OCI-LY3 (cell line): ENCODE results near the gene CACNA2D3.

ENCODE experiments used
- CTCF ChIP-seq: fragments of 200-600, 300-600 bp; sonication (generic); IDR thresholded peaks from 2 replicates; pipeline ENCODE4 v1.5.1; 2014; ENCODE audit warnings: antibody characterized with exemption, low read length, low read depth
- EZH2phosphoT487 ChIP-seq: fragments of 200-600 bp; shearing (Covaris generic); IDR thresholded peaks from 2 replicates; pipeline ENCODE4 v1.6.1; 2018; ENCODE audit warnings: antibody characterized with exemption, mixed run types, low read depth

GRCh38 chr3:54642147-54642546 lies 519.8 kb downstream of the CACNA2D3 start:
- TF ChIP-seq EZH2phosphoT487 (no peak), CTCF (no peak)
